Measurements from ENCODE around the gene MZT2B.
"Not testable (repeated sequence)": the region's sequence is repeated elsewhere in the genome, so short reads cannot be mapped to it uniquely, and the experiment has no call there.

The MZT2B gene

GRCh38 chr2:130169896-130170295 lies 12.2 kb upstream of the MZT2B start:
- no peak for DNase-seq (ENCODE audit: low read depth in 1 of 2, low spot score in 1 of 2)
- H3K27ac ChIP-seq (replicated peaks), result no peak overlapping the region
- no peak for TF ChIP-seq GABPA (IDR thresholded peaks at IDR 0.05; ENCODE audit: low read depth)
- TF ChIP-seq REST (IDR thresholded peaks at IDR 0.05; ENCODE audit: insufficient replicate concordance, low read depth), result no peak
- no peak for TF ChIP-seq POLR2AphosphoS5 (IDR thresholded peaks at IDR 0.05; ENCODE audit: low read depth)
- no peak for TF ChIP-seq SPI1 (IDR thresholded peaks at IDR 0.05; ENCODE audit: borderline replicate concordance, low read depth)
- TF ChIP-seq CTCF (IDR thresholded peaks at IDR 0.05; ENCODE audit: insufficient read depth, low read length), result no peak

DNA sequence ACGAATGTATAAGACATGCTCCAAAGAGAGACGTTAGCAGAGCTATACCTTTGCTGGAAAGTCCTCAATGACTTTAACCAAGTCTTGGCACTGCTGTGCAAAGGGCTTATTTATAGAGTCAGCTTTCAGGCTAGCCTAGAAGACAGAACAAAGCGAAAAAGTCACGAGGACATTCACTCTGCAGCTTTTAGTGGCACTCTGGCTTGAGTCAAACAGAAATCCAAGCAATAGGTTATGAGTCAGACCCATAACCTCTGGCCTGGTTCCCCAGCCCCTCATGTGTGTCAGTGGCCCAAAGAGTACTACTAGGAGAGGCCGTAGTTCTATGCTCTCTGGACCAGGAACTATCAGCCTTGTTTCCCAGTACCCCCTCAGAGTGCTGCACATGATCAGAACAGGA lies 7.2 kb upstream of the MZT2B start:
- not testable (repeated sequence) for H3K4me3 ChIP-seq (replicated peaks; ENCODE audit: insufficient read depth, low read length); H3K27ac ChIP-seq (replicated peaks); H3K27me3 ChIP-seq (ENCODE audit: insufficient read depth, poor library complexity, severe bottlenecking); DNase-seq (ENCODE audit: low read depth in 1 of 2, low spot score in 1 of 2)

More at GRCh38 chr2:130169896-130170295, 12.2 kb upstream of the MZT2B start:
- Histone ChIP-seq H3K4me3 (replicated peaks; ENCODE audit: insufficient read depth, low read length) (no peak overlapping the region), H3K27me3 (ENCODE audit: insufficient read depth, poor library complexity, severe bottlenecking) (no peaks in the 10 kb centered on the region)

GRCh38 chr2:130180404-130181324 lies 1.4 kb upstream of the MZT2B start:
- H3K27me3 ChIP-seq (ENCODE audit: insufficient read depth, poor library complexity, severe bottlenecking); DNase-seq (ENCODE audit: low read depth in 1 of 2, low spot score in 1 of 2): not testable (repeated sequence)
- peak overlapping the region; percentile 94 for H3K4me3 ChIP-seq (replicated peaks; ENCODE audit: insufficient read depth, low read length)
- peak overlapping the region; percentile 97 for H3K27ac ChIP-seq (replicated peaks)

- peak; percentile 81 to 96 for DNase-seq (ENCODE audit: low read depth in 1 of 2, low spot score in 1 of 2)
- peak; percentile 39 for TF ChIP-seq REST (IDR thresholded peaks at IDR 0.05; ENCODE audit: insufficient replicate concordance, low read depth)
- no peak; the same call in 1 of the 2 replicates for TF ChIP-seq POLR2AphosphoS5 (IDR thresholded peaks at IDR 0.05; ENCODE audit: low read depth)
- Histone ChIP-seq H3K27me3 (ENCODE audit: insufficient read depth, poor library complexity, severe bottlenecking) (no peaks in the 10 kb centered on the region), H3K4me3 (replicated peaks; ENCODE audit: insufficient read depth, low read length) (peak within 1 kb of the TSS; percentile 94), H3K27ac (replicated peaks) (peak within 1 kb of the TSS; percentile 97)
Observed at GRCh38 chr2:130181325-130181879, 660 bp upstream of the MZT2B start, which contains the start of gene SMPD4. SMPD4 (minus strand) TSS chr2:130181602; CDS start chr2:130176592, 5,010 bp downstream.

DNA sequence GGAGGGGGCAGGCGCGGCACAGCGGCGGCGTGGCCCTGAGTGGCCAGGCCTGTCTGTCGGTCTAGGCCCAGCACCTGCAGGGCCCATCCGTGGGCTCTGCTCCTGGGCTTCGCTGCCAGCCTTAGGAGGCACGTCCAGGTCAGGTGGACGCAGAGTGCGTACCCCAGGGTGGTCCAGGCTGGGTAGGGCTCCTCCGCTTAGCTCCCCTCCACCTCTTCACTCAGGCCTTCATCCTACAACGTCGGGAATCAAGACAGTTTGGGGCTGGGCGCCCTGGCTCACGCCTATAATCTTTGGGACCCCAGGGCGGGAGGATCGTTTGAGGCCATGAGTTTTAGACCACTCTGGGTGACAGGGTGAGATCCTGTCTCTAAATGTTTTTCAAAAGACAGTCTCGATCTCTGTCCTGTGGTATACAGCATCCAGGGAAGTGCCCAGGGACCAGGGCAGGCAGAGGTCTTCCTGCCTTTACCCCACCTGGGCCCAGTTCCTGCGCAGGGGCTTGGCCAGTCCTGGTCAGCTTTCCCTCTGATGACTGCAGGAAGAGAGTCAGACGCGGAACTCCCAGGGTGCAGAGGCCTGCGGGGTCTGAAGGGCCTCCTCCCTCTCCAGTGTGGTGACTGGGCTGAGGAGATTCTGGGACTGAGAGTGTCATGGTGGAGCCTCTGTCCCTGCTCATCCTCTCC lies 907 bp downstream of the MZT2B start:
- peak overlapping the region; percentile 94 for H3K4me3 ChIP-seq (replicated peaks; ENCODE audit: insufficient read depth, low read length)
- H3K27me3 ChIP-seq (ENCODE audit: insufficient read depth, poor library complexity, severe bottlenecking), result not testable (repeated sequence)
- DNase-seq (ENCODE audit: low read depth in 1 of 2, low spot score in 1 of 2), result peak in 1 of 2 experiments; percentile 42
- peak overlapping the region; percentile 97 for H3K27ac ChIP-seq (replicated peaks)
